Endometrial microvascular endothelial cells (primary cell): ENCODE data around the gene DEFB124. TPM values are rescaled to one million over a fixed set of nuclear protein-coding genes. Genes with fewer than 3 reads are reported as not detected.
"Not testable (repeated sequence)": the region's sequence is repeated elsewhere in the genome, so short reads cannot be mapped to it uniquely, and the experiment has no call there.

ENCODE experiments used
- in situ Hi-C: cut with HindIII; loops from 2 replicates; pipeline ENCODE4 v1.10.0; 2017; ENCODE audit warnings: low sequenced_read_pairs, low pct_unique_long_range_greater_than_20kb; ENCODE audit errors: inconsistent ontology term
- total RNA-seq: library from RNA; depleted of rRNA; stranded (reverse); fragments of >200 nt; gene quantifications from one replicate; pipeline ENCODE4 v1.2.3, GENCODE V29; 2015; ENCODE audit errors: inconsistent ontology term

The DEFB124 gene
- total RNA-seq, 1 donor from 2014 or later = not detected

GRCh38 chr20:31494131-31494530 lies 19.2 kb upstream of the DEFB124 start:
- in situ Hi-C loops = no loop called here

- in situ Hi-C loops = no loop called here
These were observed 15.8 kb upstream of the DEFB124 start for GRCh38 chr20:31490752-31491151.

- in situ Hi-C loops = no loop called here
These were observed 14.2 kb upstream of the DEFB124 start for GRCh38 chr20:31489152-31489551.

GRCh38 chr20:31488115-31488514 lies 13.2 kb upstream of the DEFB124 start:
- in situ Hi-C loops = no loop called here

GRCh38 chr20:31485450-31486339 lies 10.8 kb upstream of the DEFB124 start:
- in situ Hi-C loops = no loop called here

- in situ Hi-C loops = no loop called here
These were observed 9.1 kb upstream of the DEFB124 start for GRCh38 chr20:31484001-31484400.

- in situ Hi-C loops = no loop called here
These were observed 1.8 kb upstream of the DEFB124 start for GRCh38 chr20:31476643-31477215.

GRCh38 chr20:31476294-31476585 lies 1.3 kb upstream of the DEFB124 start:
- in situ Hi-C loops = no loop called here

GRCh38 chr20:31475472-31476293 lies 756 bp upstream of the DEFB124 start:
- in situ Hi-C loops = no loop called here

- in situ Hi-C loops = no loop called here
These were observed 860 bp downstream of the DEFB124 start for GRCh38 chr20:31474097-31474436.

- in situ Hi-C loops = no loop called here
These were observed 1.4 kb downstream of the DEFB124 start for GRCh38 chr20:31473331-31474096.

- in situ Hi-C loops = no loop called here
These were observed 2.3 kb downstream of the DEFB124 start for GRCh38 chr20:31472395-31473330.

- in situ Hi-C loops = not testable (repeated sequence)
These were observed 4.0 kb downstream of the DEFB124 start for GRCh38 chr20:31470946-31471345.

GRCh38 chr20:31454361-31454760 lies 20.6 kb downstream of the DEFB124 start:
- in situ Hi-C loops = no loop called here

- in situ Hi-C loops = no loop called here
These were observed 22.4 kb downstream of the DEFB124 start for GRCh38 chr20:31452575-31452974.

- in situ Hi-C loops = no loop called here
These were observed 25.2 kb downstream of the DEFB124 start for GRCh38 chr20:31449511-31450414.

GRCh38 chr20:31446084-31446819 lies 28.7 kb downstream of the DEFB124 start:
- in situ Hi-C loops = no loop called here
